ENCODE data around the gene PTPRG. TPM values are rescaled to one million over a fixed set of nuclear protein-coding genes. Genes with fewer than 3 reads are reported as not detected.
"Not testable (repeated sequence)": the region's sequence is repeated elsewhere in the genome, so short reads cannot be mapped to it uniquely, and the experiment has no call there.

PTPRG gene
- total and polyA plus RNA-seq, 4 donors, result 3.6 to 35.6 (median 8.1) TPM

DNA sequence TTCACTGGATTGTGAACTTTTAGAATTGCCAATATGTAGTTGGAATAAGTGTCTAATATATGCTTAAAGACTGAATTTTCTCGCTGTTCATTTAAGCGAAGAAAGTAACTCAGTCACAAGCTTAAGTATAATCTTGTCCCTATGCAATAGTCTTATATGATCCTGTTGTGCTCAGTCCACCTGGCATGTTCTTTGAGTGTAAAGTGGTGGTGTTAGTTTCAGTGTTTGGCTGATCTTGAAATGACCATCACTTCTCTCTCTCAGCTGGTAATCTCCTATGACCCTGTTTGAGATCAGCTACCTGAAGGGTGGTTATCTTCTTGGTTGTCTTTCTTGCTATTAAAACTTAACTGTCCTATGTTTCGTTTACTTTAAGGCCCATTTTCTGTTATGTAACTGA lies 197.5 kb downstream of the PTPRG start:
- no peak for DNase-seq (ENCODE audit: low spot score)
- no peak for TF ChIP-seq JUND (IDR thresholded peaks at IDR 0.05)
- TF ChIP-seq, protein P1, sequence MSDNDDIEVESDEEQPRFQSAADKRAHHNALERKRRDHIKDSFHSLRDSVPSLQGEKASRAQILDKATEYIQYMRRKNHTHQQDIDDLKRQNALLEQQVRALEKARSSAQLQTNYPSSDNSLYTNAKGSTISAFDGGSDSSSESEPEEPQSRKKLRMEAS (IDR thresholded peaks at IDR 0.05), result no peak
- no peak for TF ChIP-seq EGR1 (IDR thresholded peaks at IDR 0.05; ENCODE audit: low read depth in 2 of 2)
- TF ChIP-seq, protein P2, sequence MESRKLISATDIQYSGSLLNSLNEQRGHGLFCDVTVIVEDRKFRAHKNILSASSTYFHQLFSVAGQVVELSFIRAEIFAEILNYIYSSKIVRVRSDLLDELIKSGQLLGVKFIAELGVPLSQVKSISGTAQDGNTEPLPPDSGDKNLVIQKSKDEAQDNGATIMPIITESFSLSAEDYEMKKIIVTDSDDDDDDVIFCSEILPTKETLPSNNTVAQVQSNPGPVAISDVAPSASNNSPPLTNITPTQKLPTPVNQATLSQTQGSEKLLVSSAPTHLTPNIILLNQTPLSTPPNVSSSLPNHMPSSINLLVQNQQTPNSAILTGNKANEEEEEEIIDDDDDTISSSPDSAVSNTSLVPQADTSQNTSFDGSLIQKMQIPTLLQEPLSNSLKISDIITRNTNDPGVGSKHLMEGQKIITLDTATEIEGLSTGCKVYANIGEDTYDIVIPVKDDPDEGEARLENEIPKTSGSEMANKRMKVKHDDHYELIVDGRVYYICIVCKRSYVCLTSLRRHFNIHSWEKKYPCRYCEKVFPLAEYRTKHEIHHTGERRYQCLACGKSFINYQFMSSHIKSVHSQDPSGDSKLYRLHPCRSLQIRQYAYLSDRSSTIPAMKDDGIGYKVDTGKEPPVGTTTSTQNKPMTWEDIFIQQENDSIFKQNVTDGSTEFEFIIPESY (IDR thresholded peaks at IDR 0.05), result no peak
- no peak for TF ChIP-seq RXRA (IDR thresholded peaks at IDR 0.05)
- TF ChIP-seq, protein P3, sequence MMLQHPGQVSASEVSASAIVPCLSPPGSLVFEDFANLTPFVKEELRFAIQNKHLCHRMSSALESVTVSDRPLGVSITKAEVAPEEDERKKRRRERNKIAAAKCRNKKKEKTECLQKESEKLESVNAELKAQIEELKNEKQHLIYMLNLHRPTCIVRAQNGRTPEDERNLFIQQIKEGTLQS (IDR thresholded peaks at IDR 0.05), result no peak
- no peak for TF ChIP-seq YY1 (IDR thresholded peaks at IDR 0.05)
- TF ChIP-seq RAD21 (IDR thresholded peaks at IDR 0.05), result no peak
- no peak for TF ChIP-seq HNF4A (conservative IDR thresholded peaks at IDR 0.05)
- TF ChIP-seq FOXA2 (IDR thresholded peaks at IDR 0.05), result no peak
- no peak for TF ChIP-seq SP1 (IDR thresholded peaks at IDR 0.05)
- no peak for TF ChIP-seq TAF1 (conservative IDR thresholded peaks at IDR 0.05)
- no peak for TF ChIP-seq NR2F2 (IDR thresholded peaks at IDR 0.05)
- TF ChIP-seq GABPA (IDR thresholded peaks at IDR 0.05 in 1 of 2, conservative IDR thresholded peaks at IDR 0.05 in 1 of 2), result no peak
- TF ChIP-seq, protein P4, sequence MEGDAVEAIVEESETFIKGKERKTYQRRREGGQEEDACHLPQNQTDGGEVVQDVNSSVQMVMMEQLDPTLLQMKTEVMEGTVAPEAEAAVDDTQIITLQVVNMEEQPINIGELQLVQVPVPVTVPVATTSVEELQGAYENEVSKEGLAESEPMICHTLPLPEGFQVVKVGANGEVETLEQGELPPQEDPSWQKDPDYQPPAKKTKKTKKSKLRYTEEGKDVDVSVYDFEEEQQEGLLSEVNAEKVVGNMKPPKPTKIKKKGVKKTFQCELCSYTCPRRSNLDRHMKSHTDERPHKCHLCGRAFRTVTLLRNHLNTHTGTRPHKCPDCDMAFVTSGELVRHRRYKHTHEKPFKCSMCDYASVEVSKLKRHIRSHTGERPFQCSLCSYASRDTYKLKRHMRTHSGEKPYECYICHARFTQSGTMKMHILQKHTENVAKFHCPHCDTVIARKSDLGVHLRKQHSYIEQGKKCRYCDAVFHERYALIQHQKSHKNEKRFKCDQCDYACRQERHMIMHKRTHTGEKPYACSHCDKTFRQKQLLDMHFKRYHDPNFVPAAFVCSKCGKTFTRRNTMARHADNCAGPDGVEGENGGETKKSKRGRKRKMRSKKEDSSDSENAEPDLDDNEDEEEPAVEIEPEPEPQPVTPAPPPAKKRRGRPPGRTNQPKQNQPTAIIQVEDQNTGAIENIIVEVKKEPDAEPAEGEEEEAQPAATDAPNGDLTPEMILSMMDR (IDR thresholded peaks at IDR 0.05; ENCODE audit: low read depth, low read length, missing input control), result no peak
- no peak for TF ChIP-seq HNF4G (IDR thresholded peaks at IDR 0.05)
- TF ChIP-seq, protein P5, sequence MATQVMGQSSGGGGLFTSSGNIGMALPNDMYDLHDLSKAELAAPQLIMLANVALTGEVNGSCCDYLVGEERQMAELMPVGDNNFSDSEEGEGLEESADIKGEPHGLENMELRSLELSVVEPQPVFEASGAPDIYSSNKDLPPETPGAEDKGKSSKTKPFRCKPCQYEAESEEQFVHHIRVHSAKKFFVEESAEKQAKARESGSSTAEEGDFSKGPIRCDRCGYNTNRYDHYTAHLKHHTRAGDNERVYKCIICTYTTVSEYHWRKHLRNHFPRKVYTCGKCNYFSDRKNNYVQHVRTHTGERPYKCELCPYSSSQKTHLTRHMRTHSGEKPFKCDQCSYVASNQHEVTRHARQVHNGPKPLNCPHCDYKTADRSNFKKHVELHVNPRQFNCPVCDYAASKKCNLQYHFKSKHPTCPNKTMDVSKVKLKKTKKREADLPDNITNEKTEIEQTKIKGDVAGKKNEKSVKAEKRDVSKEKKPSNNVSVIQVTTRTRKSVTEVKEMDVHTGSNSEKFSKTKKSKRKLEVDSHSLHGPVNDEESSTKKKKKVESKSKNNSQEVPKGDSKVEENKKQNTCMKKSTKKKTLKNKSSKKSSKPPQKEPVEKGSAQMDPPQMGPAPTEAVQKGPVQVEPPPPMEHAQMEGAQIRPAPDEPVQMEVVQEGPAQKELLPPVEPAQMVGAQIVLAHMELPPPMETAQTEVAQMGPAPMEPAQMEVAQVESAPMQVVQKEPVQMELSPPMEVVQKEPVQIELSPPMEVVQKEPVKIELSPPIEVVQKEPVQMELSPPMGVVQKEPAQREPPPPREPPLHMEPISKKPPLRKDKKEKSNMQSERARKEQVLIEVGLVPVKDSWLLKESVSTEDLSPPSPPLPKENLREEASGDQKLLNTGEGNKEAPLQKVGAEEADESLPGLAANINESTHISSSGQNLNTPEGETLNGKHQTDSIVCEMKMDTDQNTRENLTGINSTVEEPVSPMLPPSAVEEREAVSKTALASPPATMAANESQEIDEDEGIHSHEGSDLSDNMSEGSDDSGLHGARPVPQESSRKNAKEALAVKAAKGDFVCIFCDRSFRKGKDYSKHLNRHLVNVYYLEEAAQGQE (IDR thresholded peaks at IDR 0.05), result no peak
- no peak for TF ChIP-seq FOXA1 (IDR thresholded peaks at IDR 0.05)
- Histone ChIP-seq H3K27ac (ENCODE audit: low read depth in 1 of 2, low read length in 2 of 2) (no peak overlapping the region), H3K9me3 (ENCODE audit: control insufficient read depth in 4 of 4, low read length in 3 of 4) (no peaks in the 10 kb centered on the region), H3K36me3 (ENCODE audit: control insufficient read depth in 4 of 4, insufficient read depth in 3 of 4, low read depth in 1 of 4, low read length in 3 of 4) (peaks cover 0 to 1% (median 0%) of the 10 kb centered on the region in 4 donors), H3K4me3 (ENCODE audit: low read depth in 1 of 3, low read length in 3 of 3) (no peak overlapping the region), H3K27me3 (ENCODE audit: control insufficient read depth in 4 of 4, insufficient read depth in 4 of 4, low read length in 3 of 4) (no peaks in the 10 kb centered on the region), H3K4me1 (ENCODE audit: control insufficient read depth in 4 of 4, insufficient read depth in 4 of 4, low read length in 3 of 4) (peaks cover 0 to 2% (median 1%) of the 10 kb centered on the region in 4 donors), H3K9ac (ENCODE audit: low read depth in 1 of 2, low read length in 2 of 2) (no peak overlapping the region)
- 97% methylated on average over 3 of the region's 3 CpGs for WGBS

DNA sequence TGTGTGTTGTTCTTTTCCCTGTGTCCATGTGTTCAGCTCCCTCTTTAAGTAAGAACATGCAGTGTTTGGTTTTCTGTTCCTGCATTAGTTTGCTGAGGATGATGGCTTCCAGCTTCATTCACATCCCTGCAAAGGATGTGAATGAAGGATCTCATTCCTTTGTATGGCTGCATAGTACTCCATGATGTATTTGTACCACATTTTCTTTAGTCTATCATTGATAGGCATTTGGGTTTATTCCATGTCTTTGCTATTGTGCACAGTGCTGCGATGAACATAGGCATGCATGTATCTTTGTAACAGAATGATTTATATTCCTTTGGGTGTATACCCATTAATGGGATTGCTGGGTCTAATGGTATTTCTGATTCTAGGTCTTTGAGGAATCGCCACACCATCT lies 199.4 kb downstream of the PTPRG start:
- DNase-seq (ENCODE audit: low spot score); H3K4me1 ChIP-seq (ENCODE audit: control insufficient read depth in 4 of 4, insufficient read depth in 4 of 4, low read length in 3 of 4); H3K4me3 ChIP-seq (ENCODE audit: low read depth in 1 of 3, low read length in 3 of 3); H3K9me3 ChIP-seq (ENCODE audit: control insufficient read depth in 4 of 4, low read length in 3 of 4); H3K27ac ChIP-seq (ENCODE audit: low read depth in 1 of 2, low read length in 2 of 2); H3K27me3 ChIP-seq (ENCODE audit: control insufficient read depth in 4 of 4, insufficient read depth in 4 of 4, low read length in 3 of 4); H3K36me3 ChIP-seq (ENCODE audit: control insufficient read depth in 4 of 4, insufficient read depth in 3 of 4, low read depth in 1 of 4, low read length in 3 of 4); H3K9ac ChIP-seq (ENCODE audit: low read depth in 1 of 2, low read length in 2 of 2): not testable (repeated sequence)
- WGBS, result 95% methylated on average over 2 of the region's 2 CpGs

Measured in liver (tissue), 9 donors.